Measurements from ENCODE around the gene PPP1R7.

Gene PPP1R7

DNA sequence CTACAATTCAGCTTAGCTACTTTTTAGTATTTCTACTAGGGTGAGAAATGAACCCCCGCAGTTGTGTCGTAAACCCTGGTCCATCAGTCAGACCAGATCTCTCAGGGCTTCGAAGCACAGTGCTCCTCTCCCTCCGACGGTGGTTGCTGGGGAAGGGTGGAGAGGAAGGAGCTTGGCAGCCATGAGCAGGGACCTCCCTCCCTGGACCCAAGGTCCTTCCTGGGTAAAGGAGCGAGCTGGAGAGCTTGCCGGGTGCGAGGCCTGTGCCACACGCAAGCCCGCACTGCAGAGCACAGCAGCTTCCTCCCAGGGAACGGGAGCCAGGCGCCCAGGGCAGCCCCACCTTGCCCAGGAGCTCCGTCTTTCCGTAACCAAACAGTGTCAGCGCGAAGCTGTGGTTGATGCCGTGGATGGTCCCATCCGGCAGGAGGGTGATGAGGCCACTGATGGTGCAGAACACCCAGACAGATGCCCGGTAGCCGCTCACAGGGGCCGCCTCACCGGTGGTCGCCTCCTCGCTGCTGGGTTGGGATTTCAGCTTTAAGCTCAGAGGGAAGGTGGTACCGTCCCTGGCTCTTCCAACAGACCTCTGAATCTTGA is 13.5 kb upstream of the PPP1R7 start:
- no peak for DNase-seq
- no peak overlapping the region for H3K4me3 ChIP-seq (ENCODE audit: low read depth, low read length)
- H3K27me3 ChIP-seq (ENCODE audit: insufficient read depth, low read depth, severe bottlenecking) = no peaks in the 10 kb centered on the region
- H3K27ac ChIP-seq = no peak overlapping the region
- TF ChIP-seq, protein P1, sequence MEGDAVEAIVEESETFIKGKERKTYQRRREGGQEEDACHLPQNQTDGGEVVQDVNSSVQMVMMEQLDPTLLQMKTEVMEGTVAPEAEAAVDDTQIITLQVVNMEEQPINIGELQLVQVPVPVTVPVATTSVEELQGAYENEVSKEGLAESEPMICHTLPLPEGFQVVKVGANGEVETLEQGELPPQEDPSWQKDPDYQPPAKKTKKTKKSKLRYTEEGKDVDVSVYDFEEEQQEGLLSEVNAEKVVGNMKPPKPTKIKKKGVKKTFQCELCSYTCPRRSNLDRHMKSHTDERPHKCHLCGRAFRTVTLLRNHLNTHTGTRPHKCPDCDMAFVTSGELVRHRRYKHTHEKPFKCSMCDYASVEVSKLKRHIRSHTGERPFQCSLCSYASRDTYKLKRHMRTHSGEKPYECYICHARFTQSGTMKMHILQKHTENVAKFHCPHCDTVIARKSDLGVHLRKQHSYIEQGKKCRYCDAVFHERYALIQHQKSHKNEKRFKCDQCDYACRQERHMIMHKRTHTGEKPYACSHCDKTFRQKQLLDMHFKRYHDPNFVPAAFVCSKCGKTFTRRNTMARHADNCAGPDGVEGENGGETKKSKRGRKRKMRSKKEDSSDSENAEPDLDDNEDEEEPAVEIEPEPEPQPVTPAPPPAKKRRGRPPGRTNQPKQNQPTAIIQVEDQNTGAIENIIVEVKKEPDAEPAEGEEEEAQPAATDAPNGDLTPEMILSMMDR (IDR thresholded peaks at IDR 0.05; ENCODE audit: low read depth, low read length) = no peak
- H3K36me3 ChIP-seq = peaks cover 62% of the 10 kb centered on the region
- H3K9me3 ChIP-seq (ENCODE audit: severe bottlenecking) = no peaks in the 10 kb centered on the region

DNA sequence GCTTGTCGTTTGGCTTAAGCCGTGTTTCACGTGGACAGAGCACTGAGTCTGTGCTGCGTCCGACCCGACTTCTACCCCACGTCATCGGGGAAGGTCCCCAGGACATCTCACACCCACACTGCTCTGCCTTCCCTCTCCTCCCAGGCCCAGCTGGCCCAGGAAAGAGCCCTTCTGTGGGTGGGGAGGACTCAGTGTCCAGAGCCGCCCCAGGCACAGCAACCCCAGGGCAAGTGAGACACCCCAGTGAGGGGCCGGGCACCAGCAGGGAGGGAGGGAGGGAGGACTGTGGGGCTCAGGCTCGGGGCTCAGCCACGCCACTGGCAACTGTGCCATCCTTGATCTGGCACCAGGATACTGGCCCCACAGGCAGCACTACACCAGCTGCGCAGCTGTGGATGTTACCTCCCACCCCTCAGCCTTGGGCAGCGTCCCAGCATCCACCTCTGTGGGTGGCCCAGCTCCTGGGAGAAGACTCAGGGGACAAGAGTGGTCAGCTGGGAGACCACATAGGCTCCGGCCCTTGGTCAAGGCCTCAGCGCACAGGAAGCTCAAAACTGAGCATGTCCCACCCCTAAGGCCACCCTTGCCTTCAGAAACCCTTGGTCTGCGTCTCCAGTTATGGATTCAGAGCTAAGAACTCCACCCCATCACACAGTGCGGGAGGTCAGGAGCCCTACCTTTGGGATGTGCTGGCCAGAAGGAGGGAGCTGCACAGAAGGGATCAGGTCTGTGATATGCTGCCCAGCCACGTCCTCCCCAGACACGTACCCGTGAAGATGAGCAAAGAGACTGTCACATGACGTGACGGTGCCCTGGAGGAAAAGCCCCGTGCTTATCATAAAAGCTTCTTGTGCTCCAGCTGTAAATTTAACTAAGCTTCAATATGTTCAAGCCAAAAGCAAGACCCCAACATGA is 12.7 kb upstream of the PPP1R7 start:
- TF ChIP-seq, protein P1 (IDR thresholded peaks at IDR 0.05; ENCODE audit: low read depth, low read length) = no peak
- Histone ChIP-seq H3K27me3 (ENCODE audit: insufficient read depth, low read depth, severe bottlenecking) (no peaks in the 10 kb centered on the region), H3K36me3 (peaks cover 65% of the 10 kb centered on the region), H3K9me3 (ENCODE audit: severe bottlenecking) (no peaks in the 10 kb centered on the region), H3K27ac (no peak overlapping the region), H3K4me3 (ENCODE audit: low read depth, low read length) (no peak overlapping the region)
- no peak for DNase-seq

DNA sequence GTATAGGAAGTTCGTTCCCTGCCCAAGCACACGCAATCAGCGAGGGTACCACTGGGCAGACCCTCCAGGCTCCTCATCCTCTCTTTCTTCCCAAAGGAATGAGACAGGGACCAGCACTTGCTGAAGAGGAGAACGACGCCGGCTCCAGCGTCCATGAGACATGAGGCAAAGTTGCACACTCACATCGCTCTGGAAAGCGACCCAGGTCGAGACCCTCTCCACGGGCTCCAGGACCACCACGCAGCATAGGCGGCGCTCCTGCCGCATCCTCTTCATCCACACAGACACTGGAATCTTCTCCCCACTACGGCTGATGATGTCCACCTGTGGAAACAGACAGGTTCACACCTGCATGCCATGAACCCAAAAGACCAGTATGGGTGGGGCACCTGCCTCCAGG is 11.8 kb upstream of the PPP1R7 start:
- TF ChIP-seq, protein P1 (IDR thresholded peaks at IDR 0.05; ENCODE audit: low read depth, low read length) = no peak
- no peaks in the 10 kb centered on the region for H3K27me3 ChIP-seq (ENCODE audit: insufficient read depth, low read depth, severe bottlenecking)
- H3K36me3 ChIP-seq = peaks cover 65% of the 10 kb centered on the region

DNA sequence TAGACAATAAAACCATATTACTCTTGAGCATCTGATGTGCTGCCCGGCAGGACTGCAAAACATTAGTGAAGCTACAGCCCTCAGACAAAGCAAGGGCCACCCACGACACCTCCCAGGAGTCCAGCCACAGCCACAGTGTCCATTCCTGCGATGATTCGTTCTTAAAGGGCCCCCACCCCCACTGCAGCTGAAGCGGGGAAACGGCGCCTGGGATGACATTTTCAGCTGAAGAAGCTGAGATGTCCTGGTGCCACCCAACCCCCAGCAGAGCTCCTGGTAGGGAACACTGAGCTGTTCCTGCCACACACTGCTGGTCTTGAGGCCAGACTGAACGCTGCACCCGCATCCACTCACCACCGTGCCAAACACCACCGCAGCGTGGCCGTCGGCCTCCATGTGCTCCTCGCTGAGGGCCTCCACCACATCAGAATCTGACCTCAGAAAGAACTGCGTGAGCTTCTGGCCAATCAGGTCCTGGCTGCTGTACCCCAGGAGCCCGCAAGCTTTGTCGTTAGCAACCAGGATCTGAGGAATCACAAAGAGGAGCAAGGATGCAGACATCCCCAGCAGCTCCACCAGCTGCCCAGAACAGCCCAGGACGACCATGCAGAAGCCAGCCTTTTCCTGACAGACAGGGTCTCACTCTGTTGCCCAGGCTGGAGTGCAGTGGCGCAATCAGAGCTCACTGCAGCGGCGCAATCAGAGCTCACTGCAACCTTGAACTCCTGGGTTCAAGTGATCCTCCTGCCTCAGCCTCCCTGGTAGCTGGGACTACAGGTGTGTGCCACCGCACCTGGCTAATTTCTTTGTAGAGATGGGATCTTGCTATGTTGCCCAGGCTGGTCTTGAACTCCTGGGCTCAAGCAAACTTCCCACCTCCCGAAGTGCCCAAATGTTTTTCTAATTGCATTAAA is 10.5 kb upstream of the PPP1R7 start:
- Histone ChIP-seq H3K27ac (no peak overlapping the region), H3K36me3 (peaks cover 64% of the 10 kb centered on the region), H3K4me3 (ENCODE audit: low read depth, low read length) (no peak overlapping the region), H3K27me3 (ENCODE audit: insufficient read depth, low read depth, severe bottlenecking) (no peaks in the 10 kb centered on the region), H3K9me3 (ENCODE audit: severe bottlenecking) (no peaks in the 10 kb centered on the region)
- DNase-seq = no peak
- TF ChIP-seq, protein P1 (IDR thresholded peaks at IDR 0.05; ENCODE audit: low read depth, low read length) = no peak

More for the DNA sequence above, 11.8 kb upstream of the PPP1R7 start:
- no peaks in the 10 kb centered on the region for H3K9me3 ChIP-seq (ENCODE audit: severe bottlenecking)
- H3K27ac ChIP-seq = no peak overlapping the region
- DNase-seq = no peak
- H3K4me3 ChIP-seq (ENCODE audit: low read depth, low read length) = no peak overlapping the region

DNA sequence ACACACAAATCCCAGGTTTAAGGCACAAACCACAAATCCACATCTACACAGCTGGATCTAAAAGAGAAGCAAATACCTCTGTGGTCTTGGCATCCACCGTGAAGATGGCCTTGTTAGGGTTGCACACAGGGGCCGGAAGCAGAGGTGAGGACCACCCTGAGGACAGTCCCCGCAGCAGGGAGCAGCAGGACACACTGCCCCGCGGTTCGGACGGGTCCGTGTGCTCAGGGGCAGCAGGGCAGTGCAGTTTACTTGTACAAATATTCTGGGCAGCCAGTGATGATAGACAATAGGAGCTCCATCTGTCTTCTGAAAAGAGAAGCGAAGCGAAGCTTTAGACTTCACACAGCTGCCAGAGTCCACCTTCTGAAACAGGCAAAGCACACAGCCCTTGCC is 9.8 kb upstream of the PPP1R7 start:
- no peak for DNase-seq
- Histone ChIP-seq H3K36me3 (peaks cover 57% of the 10 kb centered on the region), H3K9me3 (ENCODE audit: severe bottlenecking) (no peaks in the 10 kb centered on the region), H3K27ac (no peak overlapping the region), H3K27me3 (ENCODE audit: insufficient read depth, low read depth, severe bottlenecking) (no peaks in the 10 kb centered on the region), H3K4me3 (ENCODE audit: low read depth, low read length) (no peak overlapping the region)
- TF ChIP-seq, protein P1 (IDR thresholded peaks at IDR 0.05; ENCODE audit: low read depth, low read length) = no peak

All from WERI-Rb-1 (cell line).